NT2/D1 (cell line): ENCODE measurements around the gene SH3BP1.
"Not testable (repeated sequence)": the region's sequence is repeated elsewhere in the genome, so short reads cannot be mapped to it uniquely, and the experiment has no call there.

Experiments used
- SUZ12 ChIP-seq: IDR thresholded peaks from 2 replicates; pipeline ENCODE4 v1.6.1; 2011; ENCODE audit not compliant: insufficient read length, insufficient read depth; ENCODE audit errors: extremely low read depth
- YY1 ChIP-seq: IDR thresholded peaks from 2 replicates; pipeline ENCODE4 v1.6.1; 2011; ENCODE audit not compliant: insufficient read length, insufficient read depth

DNA sequence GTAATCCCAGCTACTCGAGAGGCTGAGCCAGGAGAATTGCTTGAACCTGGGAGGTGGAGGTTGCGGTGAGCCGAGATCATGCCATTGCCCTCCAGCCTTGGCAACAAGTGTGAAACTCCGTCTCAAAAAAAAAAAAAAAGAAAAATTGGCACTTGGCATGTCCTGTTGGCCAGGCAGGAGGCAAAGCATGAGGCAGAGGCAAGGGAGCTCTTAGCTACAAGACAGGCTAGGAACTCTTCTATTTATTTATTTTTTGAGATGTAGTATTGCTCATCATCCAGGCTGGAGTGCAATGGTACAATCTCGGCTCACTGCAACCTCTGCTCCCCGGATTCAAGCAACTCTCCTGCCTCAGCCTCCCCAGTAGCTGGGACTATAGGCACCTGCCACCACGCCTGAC, 54.7 kb downstream of the SH3BP1 start:
- TF ChIP-seq YY1, SUZ12: not testable (repeated sequence)
